A549 treated with dexamethasone at 1 μM for 4 hours (cell line): ENCODE results near the gene MIS12. TPM values are rescaled to one million over a fixed set of nuclear protein-coding genes. Genes with fewer than 3 reads are reported as not detected.

Source experiments
- total RNA-seq: library from RNA; stranded (reverse); fragments of 200-300 nt; extraction: Qiagen RNA extraction; gene quantifications from 5 replicates; pipeline ENCODE4 v1.2.3, GENCODE V29; 2022

MIS12 gene
- total RNA-seq: 14.4 to 17.1 TPM (median 15.1 TPM) in 5 replicates

GRCh38 chr17:5486206-5487124, at the start of gene MIS12:
TSS of gene MIS12 (plus strand) at chr17:5486566. CDS start at chr17:5488863, 2,297 bp downstream.

GRCh38 chr17:5438716-5439445, 47.5 kb upstream of the MIS12 start, which contains the start of gene C1QBP:
TSS of gene C1QBP (minus strand) at chr17:5439155. CDS start at chr17:5439073, 82 bp downstream.

GRCh38 chr17:5485270-5486205, 828 bp upstream of the MIS12 start, which contains the start of gene DERL2:
TSS of gene DERL2 (minus strand) at chr17:5486178. CDS start at chr17:5486161, 17 bp downstream.

Other genes starting within 250 kb of the MIS12 start
- gene RABEP1, start 204.3 kb upstream of the MIS12 start, total RNA-seq: 36.8 to 44.3 TPM (median 41.1 TPM) in 5 replicates
- gene NUP88, start 66.9 kb upstream of the MIS12 start, total RNA-seq: 88.1 to 107 TPM (median 91.3 TPM) in 5 replicates
- gene RPAIN, start 66.4 kb upstream of the MIS12 start, total RNA-seq: 30.4 to 42.0 TPM (median 33.3 TPM) in 5 replicates
- gene C1QBP, start 47.4 kb upstream of the MIS12 start, total RNA-seq: 527 to 618 TPM (median 576 TPM) in 5 replicates
- gene DHX33, start 17.6 kb upstream of the MIS12 start, total RNA-seq: 22.9 to 32.8 TPM (median 30.5 TPM) in 5 replicates
- 96.2 to 119 TPM (median 107 TPM) in 5 replicates for gene DERL2, start 388 bp upstream of the MIS12 start, total RNA-seq
- gene NLRP1, start 97.9 kb downstream of the MIS12 start, total RNA-seq: 2.0 to 2.8 TPM (median 2.3 TPM) in 5 replicates